Femur (tissue), 1 donor: ENCODE data around the gene DYNLT5.
A peak's percentile ranks its signal among the peaks of the same experiment; 100 is the strongest.
"Not testable (repeated sequence)": the region's sequence is repeated elsewhere in the genome, so short reads cannot be mapped to it uniquely, and the experiment has no call there.

Source experiments
- DNase-seq: peaks from one replicate; pipeline ENCODE4 v3.0.0-alpha.2; 2017

The DYNLT5 gene, protein sequence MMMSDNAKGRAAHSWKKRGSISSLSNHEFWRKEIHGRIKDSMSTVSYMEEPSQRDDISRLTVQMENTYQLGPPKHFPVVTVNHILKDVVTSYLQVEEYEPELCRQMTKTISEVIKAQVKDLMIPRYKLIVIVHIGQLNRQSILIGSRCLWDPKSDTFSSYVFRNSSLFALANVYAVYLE

DNA sequence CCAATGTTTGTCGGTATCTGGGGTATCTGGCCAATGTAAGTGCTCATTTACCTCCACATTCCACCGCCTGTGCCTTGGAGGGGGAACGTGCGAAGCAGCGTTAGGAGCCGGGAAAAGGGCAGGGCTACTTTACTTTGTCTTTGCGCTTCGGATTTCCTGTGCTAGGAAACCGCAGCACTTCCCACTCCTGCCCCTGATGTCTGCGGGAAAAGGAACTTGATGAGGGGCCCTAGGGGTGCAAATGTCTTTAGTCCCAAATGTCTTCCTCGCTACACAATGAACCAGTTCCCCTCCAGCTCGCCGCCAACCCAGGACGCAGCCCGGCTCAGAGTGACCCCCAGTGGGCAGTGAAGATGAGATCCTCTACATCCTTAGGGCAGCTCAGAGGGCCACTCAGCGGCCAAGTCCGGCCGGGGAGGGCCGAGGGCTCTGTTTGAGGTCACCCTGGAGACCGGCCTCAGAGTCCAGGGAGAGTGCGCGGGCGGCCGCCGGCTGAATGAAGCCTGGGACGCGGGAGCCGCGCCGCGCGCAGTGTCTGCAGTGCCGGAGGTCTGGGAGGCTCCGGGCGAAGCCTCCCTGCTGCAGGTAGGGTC lies at the start of gene DYNLT5:
TSS of gene DYNLT5 (plus strand) at position 460 of the 593 bp plus-strand sequence. CDS start 2,200 bp downstream, outside the sequence.
- peak; percentile 65 for DNase-seq

DNA sequence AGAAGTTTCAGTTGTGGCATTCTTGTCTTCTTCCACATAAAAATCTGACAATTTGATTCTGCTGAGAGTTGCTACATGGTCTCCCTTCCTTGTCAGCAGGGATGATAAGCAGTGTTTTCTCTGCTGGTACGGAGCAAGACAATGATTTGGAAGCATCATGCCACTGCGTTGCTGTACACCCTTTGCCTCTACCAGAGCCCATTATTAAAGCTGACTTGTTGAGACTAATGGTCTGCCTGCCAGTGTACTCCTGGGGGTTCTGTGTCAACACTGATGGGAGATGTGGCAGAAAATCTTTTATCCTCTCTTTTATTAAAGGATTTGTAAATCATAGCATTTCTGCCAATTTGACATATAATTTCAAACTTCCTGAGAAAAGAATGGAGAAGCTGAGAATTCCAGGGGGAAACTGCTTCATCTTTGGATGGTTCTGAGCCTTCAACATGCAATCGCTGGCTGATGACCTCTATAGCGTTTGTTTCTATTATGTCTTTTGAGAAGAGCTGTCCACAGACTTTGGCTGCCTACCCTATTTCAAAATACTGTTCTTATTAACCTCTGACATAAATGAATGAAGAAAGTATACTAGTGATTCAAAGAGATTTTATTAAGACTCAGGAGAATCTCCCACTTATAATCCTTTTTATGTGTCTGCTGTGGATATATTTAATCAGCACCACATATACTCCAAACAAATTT lies 47.9 kb upstream of the DYNLT5 start:
- DNase-seq = no peak

DNA sequence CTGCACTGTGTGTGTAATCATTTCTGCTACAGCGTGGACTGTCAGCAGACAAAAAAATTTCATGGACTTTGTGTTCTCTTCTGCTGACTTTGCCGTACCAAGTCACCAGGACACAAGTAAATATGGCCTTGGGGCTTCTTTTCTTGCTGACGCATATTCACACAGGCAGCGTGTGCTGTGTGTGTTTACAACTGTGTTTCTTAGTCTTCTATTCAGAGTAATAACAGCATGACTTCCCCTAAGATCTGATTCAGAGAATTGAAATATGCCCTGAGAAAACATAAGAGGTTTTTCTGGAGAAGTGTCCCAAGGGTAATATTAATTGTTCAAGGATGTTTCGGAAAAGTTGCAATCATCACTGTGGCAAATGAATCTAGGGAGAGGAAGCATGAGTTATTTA lies 47.1 kb upstream of the DYNLT5 start:
- DNase-seq = no peak

DNA sequence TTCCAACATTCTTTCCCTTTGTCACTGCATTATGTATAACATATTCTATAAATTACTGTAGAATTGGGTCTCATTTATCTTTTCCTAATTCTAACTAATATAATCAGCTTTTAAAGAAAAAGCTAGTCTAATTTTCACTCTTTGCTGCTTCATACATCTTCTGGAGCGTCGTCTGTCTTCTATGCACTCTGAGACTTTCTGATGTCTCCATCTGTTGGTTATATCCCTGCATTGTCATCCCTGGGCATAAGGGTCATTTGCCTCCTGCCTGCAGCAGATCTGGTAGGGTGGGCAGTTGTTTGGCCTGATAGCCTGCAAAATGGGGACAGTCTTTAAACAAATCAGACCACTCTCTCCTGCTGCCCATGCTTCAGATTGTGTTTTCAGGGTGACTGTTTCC lies 40.8 kb upstream of the DYNLT5 start:
- DNase-seq = no peak

DNA sequence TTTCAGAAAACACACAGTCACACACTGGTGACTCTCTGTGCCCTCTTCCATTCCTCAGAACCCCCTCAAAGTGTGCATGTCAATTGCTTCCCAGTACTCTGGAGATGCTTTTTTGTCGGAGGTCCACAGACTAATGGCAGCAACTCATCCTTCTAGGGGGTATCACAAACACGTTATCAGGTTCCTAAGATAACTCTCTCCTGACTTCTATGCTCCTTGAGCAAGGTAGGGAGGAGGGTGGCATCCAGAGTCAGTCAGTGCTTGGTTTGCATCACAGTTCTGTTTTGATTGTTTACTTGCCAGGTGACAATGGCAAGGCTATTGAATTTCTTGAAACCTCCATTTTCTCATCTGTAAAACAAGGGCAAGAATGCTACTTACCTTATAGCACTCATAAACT lies 39.4 kb upstream of the DYNLT5 start:
- DNase-seq = no peak

DNA sequence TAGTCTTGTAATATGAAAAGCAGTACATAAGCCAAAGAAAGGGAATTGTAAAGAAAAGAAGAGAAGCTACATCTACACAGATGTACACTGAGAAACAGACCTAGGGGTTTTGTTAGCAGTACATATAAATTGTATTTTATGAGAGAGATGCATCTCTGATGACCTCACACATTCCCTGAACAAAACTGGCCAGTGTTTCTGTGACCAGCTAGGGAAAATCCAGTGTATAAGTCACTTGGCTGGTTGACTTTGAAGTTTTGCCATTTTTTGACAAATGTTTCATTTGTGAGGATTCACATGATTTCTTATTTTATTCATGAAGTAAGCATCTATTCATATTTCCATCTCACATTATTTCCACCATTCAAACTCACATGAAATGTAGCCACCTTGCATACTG lies 28.3 kb upstream of the DYNLT5 start:
- DNase-seq = no peak

DNA sequence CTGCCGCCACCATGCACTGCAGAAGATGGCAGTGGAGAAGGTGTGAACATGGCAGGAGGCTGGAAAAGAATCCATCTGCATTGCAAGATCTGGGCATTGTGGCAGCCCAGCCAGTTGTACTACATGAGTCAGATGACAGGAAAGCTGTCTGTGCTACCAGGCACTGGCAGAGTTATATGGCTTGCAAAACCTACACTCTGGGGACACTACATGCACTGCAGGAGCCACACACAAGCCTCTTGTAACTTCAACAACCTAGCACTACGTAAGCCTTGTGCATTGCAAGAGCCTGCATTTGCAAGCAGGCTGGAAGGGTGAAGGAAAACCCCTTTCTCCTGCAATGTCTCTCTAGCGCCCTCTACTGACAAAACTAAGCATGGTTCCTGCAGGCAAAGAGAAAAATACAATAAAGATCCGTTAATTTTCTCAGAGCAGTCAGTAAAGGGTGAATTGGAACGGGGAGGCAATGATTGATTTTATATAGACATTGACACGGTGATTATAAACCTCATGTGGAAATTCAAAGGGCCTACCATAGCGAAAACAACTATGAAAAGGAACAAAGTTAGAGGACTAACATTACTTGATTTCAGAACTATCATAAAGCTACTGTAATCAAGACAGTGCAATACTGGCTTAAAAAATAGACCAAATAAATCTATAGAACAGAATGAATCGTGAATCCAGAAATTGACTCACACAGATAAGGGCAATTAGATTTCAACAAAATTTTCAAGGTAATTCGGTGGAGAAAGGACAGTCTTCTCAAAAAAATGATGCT lies 26.2 kb upstream of the DYNLT5 start:
- DNase-seq = peak; percentile 43

DNA sequence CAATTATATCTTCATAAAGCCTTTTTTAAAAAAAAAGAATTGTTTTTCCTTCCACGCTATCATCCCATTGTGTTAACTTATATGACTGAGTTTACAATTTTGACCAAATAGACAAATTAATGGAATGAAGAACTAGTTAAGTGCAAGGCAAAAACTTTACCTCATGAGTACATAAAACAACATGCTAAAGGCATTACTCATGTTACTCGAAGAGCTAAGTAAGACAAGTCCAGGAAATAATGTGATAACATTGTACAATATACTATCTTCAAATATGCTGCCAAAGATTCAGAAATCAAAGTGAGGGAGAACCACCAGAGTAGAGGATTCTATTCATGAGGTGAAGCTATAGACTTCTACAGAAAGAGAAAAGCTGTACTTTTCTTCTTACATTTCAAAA lies 24.2 kb upstream of the DYNLT5 start:
- DNase-seq = no peak

DNA sequence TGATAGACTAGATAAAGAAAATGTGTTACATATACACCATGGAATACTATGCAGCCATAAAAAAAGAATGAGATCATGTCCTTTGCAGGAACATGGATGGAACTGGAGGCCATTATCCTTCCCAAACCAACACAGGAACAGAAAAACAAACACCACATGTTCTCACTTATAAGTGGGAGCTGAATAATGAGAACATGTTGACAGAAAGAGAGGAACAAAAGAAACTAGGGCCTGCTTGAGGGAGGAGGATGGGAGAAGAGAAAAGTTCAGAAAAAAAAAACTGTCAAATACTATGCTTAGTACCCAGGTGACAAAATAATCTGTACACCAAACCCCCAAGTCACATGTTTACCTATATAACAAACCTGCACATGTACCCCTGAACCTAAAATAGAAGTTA lies 23.5 kb upstream of the DYNLT5 start:
- DNase-seq = not testable (repeated sequence)

DNA sequence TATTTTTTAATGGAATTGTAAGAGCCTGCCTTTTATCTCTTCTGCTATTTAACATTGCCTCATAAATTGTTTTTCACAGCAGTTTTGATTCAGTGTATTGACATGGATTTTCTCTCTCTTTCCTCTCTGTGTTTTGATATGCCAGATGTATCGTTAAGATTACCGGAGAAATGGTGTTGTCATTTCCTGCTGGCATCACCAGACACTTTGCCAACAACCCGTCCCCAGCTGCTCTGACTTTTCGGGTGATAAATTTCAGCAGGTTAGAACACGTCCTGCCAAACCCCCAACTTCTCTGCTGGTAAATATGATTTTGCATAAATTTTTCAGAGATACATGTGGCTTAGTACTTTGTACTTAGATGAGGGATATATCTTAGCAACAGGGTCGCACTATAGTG lies 23.1 kb upstream of the DYNLT5 start:
- DNase-seq = no peak

DNA sequence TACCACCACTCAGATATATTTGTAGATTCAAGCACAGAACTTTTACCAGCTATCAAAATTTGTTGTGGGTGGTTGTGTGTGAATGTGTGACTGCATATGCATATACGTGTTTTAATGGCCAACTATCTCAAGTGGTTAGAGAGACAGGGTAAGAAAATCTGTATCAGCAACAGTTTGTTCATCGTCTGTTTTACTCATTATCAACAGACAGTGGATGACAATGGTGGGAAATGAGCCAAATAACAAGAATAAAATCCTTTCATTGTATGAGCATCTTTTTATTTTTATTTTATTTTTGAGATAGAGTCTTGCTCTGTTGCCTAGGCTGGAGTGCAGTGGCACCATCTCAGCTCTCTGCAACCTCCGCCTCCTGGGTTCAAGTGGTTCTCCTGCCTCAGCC lies 22.7 kb upstream of the DYNLT5 start:
- no peak for DNase-seq

DNA sequence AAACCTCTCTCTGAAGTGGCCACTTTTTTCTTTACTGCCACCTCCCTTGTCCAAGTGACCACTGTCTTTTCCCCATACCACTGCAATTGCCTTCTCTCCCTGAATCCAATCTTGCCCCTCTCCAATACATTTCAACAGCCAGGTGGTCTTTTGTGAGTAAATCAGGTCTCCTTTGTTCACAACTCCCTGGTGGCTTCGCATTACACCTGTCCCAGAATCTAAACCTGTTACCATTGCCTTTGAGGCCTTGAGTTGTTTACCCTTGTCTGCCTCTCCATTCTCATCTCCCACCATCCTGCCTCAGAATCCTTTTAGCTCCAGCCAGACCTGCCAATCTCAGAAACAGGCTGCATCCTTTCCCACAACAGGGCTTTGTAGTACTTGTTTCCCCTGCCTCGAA lies 21.8 kb upstream of the DYNLT5 start:
- DNase-seq = no peak

DNA sequence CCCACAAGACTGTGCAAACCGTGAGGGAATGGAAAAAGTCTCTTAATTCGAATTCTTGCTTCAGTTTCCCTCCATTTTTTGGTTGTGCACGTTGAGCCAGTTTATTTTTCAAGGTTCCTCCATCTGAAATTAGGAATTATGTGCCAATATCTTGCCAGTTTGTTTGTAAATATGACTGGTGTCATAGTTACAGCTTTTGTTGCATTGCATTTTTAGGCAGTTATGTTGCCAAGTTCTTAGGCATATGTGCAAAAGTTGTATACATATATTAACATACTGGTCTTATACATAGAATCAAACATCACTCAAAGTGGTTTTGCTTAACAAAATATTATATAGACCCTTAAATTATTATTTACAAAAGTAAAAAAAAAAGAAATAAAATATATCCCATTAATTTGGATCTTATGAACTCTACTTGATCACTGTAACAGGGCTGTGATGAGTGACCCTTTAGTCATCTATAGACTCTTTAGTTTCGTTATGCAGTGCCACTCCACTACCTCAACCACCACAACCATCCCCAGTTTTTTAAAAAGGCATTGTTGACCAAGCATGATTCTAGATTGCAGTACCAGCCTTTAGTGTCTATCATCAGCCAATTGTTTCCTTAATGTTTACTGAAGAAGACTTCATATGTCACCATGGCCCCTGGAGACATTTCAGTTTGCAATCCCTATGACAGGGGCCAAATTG lies 20.9 kb upstream of the DYNLT5 start:
- no peak for DNase-seq

DNA sequence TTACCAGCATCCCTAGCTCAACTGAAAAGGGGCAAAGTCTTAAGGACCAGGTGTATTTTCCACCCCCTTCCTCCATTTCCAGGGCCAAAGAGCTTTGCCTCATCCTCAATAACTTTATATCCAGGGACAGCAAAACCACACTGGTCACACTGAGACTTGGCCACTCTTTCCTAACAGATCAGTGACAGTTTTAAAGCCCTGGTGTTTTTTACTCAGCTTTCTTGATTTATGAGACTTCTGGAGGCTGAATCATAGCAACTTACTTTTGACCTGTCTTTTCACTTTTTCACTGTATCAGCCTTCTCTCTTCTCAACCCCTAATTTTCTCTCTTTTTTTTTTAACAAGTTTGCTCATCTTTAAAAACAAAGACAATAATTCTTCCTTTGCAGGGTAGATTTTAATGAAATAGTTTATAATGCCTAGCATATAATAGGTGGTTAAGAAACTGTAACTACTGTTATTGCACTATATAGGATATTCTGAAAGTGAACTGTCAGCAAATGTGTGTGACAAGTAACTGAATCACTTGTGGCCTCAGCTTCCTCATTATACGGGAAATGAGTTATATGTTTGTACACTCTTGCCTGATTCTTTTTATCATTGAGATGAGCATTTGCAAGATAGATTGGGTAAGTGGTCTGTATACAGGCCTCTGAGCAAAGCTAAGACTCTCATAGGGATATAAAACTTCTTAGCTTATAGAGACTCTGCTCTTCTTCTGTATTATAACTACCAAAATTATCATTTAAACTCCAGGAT lies 19.7 kb upstream of the DYNLT5 start:
- DNase-seq = no peak

DNA sequence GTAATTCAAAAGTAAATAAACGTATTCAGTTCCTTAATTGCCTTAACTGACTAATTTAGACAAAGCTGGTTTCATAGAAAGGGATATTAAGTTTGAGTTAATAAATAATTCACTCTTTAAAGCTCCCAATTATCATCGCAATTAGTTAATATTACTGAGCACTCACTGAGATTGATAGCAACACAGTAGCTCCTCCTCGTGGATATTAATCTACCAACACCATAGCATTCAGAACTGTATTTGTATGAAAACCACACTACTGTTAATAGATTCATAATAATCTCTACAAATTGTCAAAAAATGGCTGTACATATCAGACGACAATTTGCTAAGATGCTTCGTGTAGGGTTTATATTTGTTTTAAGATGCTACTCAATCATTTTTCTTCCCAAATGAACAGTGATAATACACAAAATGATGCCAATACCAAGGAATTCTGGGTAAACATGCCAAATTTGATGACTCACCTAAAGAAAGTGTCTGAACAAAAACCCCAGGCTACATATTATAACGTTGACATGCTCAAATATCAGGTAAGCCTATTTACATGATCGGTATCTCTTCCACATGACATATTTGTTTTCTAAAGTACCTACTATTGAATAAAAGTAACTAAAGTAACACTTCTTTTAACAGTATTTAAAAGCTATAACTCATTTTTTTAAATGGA lies 18.8 kb upstream of the DYNLT5 start:
- DNase-seq = no peak

DNA sequence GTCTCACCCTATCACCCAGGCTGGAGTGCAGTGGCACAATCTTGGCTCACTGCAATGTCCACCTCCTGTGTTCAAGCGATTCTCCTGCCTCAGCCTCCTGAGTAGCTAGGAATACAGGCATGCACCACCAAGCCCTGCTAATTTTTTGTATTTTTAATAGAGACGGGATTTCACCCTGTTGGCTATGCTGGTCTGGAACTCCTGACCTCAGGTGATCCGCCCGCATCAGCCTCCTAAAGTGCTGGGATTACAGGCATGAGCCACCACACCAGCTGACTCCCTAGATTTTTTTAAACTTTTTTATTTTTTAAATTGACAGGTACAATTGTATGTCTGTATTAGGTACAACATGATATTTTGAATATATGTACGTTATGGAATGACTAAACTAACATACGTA lies 17.7 kb upstream of the DYNLT5 start:
- DNase-seq = not testable (repeated sequence)

DNA sequence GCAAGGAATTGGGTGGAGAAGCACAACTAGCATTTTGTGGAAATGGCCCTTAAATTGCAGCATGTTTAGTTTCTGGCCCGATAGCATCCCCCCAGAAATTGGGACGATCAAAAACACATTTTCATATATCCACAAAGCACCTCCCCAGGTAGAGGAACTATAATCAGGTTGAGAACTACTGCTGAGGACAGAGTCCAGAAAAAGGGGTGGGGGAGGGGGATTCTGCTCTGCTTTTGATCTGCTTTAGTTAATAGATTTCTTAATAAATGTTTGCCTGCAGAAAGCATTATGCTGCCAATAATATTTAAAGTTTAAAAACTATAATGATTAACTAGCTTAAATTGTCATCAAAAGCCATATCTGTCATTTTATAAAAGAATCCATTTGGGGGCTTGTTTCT lies 14.4 kb upstream of the DYNLT5 start:
- no peak for DNase-seq

DNA sequence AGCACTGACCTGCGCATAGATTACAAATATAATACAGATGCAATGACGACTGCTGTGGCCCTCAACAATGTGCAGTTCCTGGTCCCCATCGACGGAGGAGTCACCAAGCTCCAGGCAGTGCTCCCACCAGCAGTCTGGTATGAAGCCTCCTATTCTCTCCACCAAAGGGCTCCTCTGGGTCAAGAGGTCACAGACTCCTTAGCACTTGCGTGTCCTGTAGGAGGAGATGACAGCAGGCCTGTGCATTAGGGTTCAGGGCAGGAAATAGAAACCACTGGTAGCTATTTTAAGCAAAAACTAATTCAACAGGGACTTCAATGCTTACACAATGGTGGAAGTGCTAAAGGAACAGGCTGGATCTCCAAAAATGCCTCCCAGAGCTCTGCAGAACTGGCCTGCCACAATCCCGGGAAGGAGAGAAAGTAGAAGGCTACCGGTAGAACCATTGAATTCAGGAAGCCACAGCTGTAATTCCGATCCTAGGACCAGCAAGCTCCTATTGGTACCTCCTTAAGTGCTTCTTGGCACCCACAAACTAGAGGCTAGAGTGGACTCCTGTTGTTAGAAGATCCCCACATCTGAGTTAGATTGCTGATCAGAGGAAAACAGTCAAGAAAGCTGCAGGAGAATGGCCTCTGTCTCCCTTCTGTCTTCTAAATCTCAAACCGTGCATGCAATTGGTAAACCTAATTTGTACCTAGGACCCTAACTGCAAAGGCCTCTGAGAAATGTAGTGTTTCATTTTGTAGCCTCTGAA lies 12.7 kb upstream of the DYNLT5 start:
- DNase-seq = no peak

DNA sequence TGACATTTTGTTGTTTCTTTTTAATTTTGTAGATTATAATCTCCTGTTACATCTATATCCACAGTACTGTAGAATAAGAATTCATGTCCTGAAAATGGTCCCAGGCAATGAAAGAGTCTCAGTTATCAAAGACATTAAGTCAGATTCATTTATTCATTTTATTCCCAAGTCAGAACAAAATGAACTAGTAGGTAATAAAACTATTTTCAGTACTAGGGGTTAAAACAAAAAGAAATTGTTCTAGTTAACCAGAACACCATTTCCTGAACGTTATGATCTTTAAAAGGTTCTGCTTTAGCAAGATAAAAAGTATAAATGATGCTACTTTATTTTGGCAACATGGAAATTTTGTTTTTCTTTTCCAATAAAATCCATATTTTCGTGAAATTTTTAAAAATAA lies 6.8 kb upstream of the DYNLT5 start:
- DNase-seq = no peak

DNA sequence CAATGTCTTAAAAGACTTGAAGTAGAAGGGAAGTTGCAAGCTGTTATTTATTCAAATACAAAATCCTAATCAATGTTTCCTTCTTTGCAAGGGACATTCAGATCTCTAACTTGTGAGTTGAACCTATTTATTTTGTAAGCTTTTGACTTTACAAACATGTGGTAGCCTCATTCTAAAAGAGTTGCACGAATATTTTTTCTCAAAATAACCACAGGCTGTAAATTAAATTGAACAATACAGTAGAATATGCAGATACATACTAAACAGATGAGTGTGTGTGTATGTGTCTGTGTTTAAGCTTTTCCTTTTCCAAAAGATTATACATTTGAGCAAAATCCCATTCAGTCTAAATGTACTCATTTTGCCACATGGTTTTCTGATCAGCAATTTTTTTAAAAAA lies 4.8 kb upstream of the DYNLT5 start:
- DNase-seq = no peak

DNA sequence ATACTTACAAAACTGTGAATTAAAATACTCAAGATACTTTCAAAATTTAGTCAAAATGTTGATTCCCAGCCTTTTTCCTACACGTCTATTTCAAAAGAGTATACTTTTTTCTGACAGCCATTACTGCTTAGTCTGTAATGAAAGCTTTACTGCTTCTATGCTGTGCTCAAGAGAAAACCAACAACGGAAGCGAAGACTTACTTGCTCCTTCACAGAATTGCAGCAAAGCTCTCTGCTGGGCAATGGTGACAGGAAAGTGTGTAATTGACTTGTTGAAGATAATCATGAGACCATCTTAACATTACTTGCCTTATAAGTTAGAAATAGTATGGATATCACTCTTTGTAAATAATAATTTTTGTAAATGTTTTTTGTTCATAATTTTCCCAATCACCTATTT lies 1.7 kb upstream of the DYNLT5 start:
- DNase-seq = no peak
